NCI-H2227 treated with DMSO at 0.1 percent for 48 hours (cell line): ENCODE data around the gene NKTR.

Source experiments
- DNase-seq: peaks from one replicate; lab custom pipeline; 2025; lab: John Stamatoyannopoulos, UW

The NKTR gene

GRCh38 chr3:42696356-42697288 lies 96.1 kb downstream of the NKTR start:
- DNase-seq: no peak

- no peak for DNase-seq
Observed at GRCh38 chr3:42697289-42698051, 97.0 kb downstream of the NKTR start.
